HG03135 (cell line): ENCODE results near the gene CEP83.
A peak's percentile ranks its signal among the peaks of the same experiment; 100 is the strongest.
"Not testable (repeated sequence)": the region's sequence is repeated elsewhere in the genome, so short reads cannot be mapped to it uniquely, and the experiment has no call there.

Experiments used
- ATAC-seq: cut with Tn5 transposase; IDR thresholded peaks from one replicate; pipeline ENCODE4 v1.9.1; 2021; ENCODE audit warnings: mild to moderate bottlenecking, moderate library complexity; ENCODE audit not compliant: unreplicated experiment

CEP83 gene, protein sequence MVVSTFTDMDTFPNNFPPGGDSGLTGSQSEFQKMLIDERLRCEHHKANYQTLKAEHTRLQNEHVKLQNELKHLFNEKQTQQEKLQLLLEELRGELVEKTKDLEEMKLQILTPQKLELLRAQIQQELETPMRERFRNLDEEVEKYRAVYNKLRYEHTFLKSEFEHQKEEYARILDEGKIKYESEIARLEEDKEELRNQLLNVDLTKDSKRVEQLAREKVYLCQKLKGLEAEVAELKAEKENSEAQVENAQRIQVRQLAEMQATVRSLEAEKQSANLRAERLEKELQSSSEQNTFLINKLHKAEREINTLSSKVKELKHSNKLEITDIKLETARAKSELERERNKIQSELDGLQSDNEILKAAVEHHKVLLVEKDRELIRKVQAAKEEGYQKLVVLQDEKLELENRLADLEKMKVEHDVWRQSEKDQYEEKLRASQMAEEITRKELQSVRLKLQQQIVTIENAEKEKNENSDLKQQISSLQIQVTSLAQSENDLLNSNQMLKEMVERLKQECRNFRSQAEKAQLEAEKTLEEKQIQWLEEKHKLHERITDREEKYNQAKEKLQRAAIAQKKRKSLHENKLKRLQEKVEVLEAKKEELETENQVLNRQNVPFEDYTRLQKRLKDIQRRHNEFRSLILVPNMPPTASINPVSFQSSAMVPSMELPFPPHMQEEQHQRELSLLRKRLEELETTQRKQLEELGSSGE

DNA sequence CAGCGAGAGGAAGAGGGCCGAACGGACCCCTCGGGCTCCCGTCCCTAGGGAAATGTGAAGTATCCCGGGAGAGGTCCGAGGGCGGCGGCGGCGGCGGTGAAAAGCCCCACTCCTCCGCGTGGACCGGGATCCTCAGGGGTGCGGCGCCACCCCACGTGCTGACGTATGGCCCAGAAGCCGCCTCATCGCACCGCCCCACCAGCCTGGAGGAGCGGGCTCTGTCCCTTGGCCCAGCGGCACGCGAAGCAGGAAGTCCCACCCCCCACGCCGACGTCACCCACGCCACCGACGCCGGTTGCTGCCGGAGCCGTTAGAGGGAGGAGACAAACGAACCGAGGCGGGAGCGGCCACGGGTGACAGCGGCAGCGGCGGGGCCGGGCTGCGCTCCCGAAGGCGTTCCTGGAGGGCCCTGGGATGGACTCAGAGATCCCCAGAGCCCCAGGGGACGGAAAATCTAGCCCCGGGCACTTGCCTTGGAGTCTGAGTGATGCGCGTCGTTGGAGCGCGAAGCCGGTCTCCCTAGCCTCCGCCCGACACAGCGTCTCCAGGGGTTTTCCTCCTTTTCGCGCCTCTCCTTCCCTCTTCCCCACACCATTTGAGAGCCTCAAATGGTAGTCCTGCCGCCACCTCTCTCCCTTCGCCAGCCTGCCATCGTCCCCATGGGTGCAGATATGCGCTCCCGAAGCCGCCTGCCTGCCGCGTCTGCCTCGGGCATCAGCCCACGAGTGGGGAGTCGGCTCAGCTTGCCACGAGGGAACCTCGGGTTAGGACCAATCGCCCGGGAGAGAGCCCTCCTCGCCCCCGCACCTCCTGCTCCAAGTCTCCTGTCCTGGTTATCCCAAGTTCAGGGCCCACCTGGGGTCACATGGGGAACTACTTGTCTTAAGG is at the start of gene CEP83:
Gene CEP83, minus strand, starts transcription at position 140 of the 888 bp plus-strand sequence. CDS start 47,377 bp downstream, outside the sequence.
- peak; percentile 97 for ATAC-seq

- no peak for ATAC-seq
Observed at GRCh38 chr12:94509317-94509716, 49.6 kb upstream of the CEP83 start.

DNA sequence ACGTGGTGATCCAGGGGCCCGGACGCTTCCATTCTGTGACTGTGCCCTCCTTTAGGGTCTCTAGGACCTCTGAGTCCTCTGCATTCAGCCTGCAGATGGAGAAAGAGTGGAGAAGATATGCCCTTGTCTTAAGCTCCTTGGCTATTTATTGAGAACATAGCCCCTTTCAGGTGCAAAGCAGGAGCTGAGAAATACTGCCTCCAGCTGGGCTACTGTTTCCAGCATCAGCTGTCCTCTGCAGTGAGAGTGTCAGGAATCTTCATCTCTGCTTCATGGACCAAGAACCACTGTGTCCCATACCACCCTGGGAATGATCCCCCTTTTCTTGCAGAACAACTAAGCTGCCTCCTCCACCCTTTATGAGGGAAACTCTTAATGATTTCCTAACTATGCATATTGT is 47.8 kb upstream of the CEP83 start:
- no peak for ATAC-seq

DNA sequence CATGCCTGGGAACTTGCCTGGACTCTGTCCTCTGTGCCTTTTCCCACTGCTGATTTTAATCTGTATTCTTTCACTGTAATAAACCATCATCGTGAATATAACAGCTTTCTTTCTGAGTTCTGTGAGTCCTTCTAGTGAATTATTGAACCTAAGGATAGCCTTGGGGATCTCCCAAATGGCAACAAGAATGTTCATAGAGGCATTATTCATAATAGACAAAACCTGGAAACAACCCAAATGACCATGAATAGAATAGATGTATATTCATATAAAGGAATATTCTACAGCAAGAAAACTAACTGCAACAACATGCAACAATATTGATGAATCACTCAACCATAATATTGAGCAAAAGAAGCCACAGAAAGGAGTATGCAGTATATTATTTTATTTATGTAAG is 44.7 kb upstream of the CEP83 start:
- ATAC-seq: no peak

DNA sequence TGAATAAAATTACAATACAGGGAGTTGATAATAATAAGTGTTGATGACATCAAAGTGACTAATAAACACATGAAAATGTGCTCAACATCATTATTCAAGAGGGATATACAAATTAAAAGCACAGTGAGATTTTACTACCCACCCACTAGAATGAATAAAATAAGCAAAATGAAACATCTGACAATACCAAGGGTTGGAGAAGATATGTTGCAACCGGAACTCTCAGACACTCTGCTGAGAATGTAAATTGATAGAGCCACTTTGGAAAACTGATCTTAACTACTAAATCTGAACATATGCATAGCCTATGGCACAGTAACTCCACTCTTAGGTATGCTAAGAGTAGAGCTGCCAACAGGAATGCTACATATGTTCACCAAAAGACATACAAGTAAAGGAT is 44.0 kb upstream of the CEP83 start:
- ATAC-seq: no peak

GRCh38 chr12:94500831-94501567 is 41.3 kb upstream of the CEP83 start:
- ATAC-seq: no peak

- no peak for ATAC-seq
Observed at GRCh38 chr12:94498698-94499097, 39.0 kb upstream of the CEP83 start.

DNA sequence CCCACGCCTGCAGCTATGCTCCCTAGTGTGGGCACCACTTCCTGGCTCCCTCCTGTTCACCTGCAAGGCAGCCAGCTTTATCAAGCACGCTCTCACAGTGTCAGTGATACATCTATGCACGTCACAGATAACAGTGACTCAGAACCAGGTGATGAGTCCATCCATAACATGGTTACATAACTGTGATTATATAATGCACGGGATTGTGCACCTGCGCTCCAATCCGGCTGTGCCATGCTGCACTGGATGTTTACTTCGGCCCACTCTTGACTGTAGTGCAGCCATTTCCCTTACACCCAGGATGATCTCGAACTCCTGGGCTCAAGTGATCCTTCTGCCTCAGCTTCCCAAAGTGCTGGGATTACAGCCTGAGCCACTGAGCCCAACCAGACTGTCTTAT is 38.4 kb upstream of the CEP83 start:
- no peak for ATAC-seq

DNA sequence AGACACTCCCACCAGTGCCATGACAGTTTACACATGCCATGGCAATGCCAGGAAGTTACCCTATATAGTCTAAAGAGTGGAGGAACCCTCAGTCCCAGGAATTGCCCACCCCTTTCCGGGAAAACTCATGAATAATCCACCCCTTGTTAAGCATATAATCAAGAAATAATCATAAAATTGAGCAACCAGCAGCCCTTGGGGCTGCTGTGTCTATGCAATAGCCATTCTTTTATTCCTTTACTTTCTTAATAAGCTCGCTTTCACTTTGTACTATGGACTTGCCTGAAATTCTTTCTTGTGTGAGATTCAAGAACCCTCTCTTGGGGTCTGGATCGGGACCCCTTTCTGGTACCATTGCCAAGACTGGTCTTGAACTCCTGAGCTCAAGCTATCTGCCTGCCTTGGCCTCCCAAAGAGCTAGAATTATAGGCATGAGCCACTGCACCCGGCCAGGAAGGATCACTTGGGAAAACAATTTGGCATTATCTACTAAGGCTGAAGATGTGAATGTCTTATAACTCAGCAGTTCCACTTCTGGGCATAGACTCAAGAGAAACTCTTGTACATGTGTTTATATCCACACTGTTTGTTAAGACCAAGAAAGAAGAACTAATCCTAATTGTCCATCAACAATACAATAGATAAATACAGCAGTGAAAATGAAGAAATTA is 35.9 kb upstream of the CEP83 start:
- ATAC-seq: no peak

- no peak for ATAC-seq
Observed at GRCh38 chr12:94491489-94491888, 31.8 kb upstream of the CEP83 start.

DNA sequence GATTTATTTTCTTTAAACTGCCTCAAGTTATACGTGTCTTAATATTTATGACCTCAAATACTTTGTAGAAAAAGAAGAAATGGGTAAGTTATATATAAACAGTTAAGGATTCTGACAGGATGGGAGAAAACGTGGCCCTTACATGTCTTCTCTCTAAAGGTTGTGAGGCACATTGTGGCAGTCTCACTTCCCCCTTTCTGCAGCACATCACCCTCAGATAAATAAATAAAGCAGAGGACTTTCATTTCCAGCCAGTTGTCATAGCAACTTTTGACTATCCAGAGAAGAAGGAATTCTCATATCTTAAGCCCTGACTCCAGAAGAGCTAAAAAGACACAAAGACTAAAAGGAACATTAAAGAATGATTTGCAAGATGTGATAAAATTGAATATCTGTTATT is 28.8 kb upstream of the CEP83 start:
- ATAC-seq: peak; percentile 98

DNA sequence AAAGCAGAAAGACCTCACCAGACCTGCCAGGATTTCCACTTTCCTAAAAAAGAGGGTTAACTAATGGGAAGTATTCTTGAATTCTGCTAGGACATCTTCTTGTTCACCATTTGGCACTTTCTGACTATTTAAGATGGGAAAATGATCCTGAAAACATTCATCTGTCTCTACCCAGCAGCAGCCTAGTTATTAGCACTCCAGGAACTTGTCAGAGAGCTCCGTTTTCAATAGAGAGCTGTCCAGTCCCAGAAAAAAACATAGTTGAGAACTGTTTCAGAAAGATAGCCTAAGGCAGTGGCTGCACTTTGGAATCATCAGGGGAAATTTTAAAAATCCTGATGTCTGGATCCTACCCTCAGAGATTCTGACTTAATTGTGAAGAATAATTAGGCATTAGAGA is 22.1 kb upstream of the CEP83 start:
- ATAC-seq: no peak

DNA sequence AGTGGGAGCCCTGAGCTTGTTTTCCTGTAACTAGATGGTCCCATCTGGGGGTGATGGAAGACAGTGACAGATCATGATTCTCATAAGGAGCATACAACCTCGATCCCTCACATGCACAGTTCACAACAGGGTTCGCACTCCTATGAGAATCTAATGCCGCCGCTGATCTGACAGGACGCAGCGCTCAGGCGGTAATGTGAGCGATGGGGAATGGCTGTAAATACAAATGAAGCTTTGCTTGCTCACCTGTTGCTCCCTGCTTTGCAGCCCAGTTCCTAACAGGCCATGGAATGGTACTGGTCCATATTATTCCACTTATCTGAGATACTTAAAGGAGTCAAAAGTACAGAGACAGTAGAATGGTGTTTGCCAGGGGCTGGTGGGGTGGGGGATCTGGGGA is 9.9 kb upstream of the CEP83 start:
- no peak for ATAC-seq

GRCh38 chr12:94460616-94460959 is 921 bp upstream of the CEP83 start:
- no peak for ATAC-seq

GRCh38 chr12:94458877-94459727 is 565 bp downstream of the CEP83 start:
- ATAC-seq: peak; percentile 36

DNA sequence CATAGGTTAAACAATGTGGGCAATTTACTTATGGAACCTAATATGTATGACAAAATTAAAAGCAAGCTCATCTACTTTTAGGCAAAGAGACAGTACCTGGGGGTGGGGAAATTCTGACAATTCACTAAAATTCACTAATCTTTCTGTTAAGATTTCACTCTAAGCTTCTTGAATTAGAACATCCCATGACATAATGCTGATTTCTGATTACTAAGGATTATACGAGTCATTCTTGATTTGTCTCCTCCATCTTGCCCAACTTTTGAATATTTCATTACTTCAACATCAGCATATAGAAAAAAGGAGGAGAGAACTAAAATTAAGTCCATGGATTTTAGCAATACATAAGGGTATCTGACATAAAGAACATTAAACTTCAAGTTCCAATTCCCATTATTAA is 2.4 kb downstream of the CEP83 start:
- no peak for ATAC-seq

GRCh38 chr12:94454318-94454717 is 5.3 kb downstream of the CEP83 start:
- ATAC-seq: not testable (repeated sequence)

GRCh38 chr12:94445662-94446061 is 14.0 kb downstream of the CEP83 start:
- no peak for ATAC-seq

GRCh38 chr12:94437303-94437702 is 22.4 kb downstream of the CEP83 start:
- ATAC-seq: no peak
